Activated T-helper 17 cell treated with anti-CD3 and anti-CD28 coated beads, Interleukin-2, amount 50 U/mL, for 72 hours (primary cell): Measurements from ENCODE around the gene RPS2. TPM values are rescaled to one million over a fixed set of nuclear protein-coding genes. Genes with fewer than 3 reads are reported as not detected.

ENCODE experiments used
- ATAC-seq: fragments of 150-1000 bp; cut with Tn5 transposase; replicated peaks from 2 replicates; pipeline ENCODE4 v1.10.0; 2021; ENCODE audit warnings: mild to moderate bottlenecking, moderate library complexity
- H3K27ac Mint-ChIP-seq: one replicate; pipeline ENCODE4 v1.8.0; 2022; ENCODE audit warnings: mixed read lengths
- H3K27me3 Mint-ChIP-seq: one replicate; pipeline ENCODE4 v1.8.0; 2022; ENCODE audit warnings: mixed read lengths
- H3K36me3 Mint-ChIP-seq: one replicate; pipeline ENCODE4 v1.8.0; 2022; ENCODE audit warnings: low read depth, mild to moderate bottlenecking, mixed read lengths
- H3K4me1 Mint-ChIP-seq: one replicate; pipeline ENCODE4 v1.8.0; 2022; ENCODE audit warnings: mixed read lengths
- H3K4me3 Mint-ChIP-seq: one replicate; pipeline ENCODE4 v1.8.0; 2022; ENCODE audit warnings: mild to moderate bottlenecking, mixed read lengths
- H3K9me3 Mint-ChIP-seq: one replicate; pipeline ENCODE4 v1.8.0; 2022; ENCODE audit warnings: mixed read lengths
- total RNA-seq, 2 donors: library from RNA; stranded (reverse); gene quantifications; one replicate each; pipeline ENCODE4 v1.2.3, GENCODE V29; 2022

Gene RPS2
- total RNA-seq, 2 donors from 2014 or later: 4,570 to 4,579 TPM

- H3K27ac Mint-ChIP-seq: no peak overlapping the region
- H3K9me3 Mint-ChIP-seq: no peaks in the 10 kb centered on the region
- H3K36me3 Mint-ChIP-seq: peaks cover 37% of the 10 kb centered on the region
- H3K27me3 Mint-ChIP-seq: peaks cover 8% of the 10 kb centered on the region
- H3K4me1 Mint-ChIP-seq: no peaks in the 10 kb centered on the region
- ATAC-seq: no peak
- no peak overlapping the region for H3K4me3 Mint-ChIP-seq
These were observed 15.6 kb upstream of the RPS2 start for GRCh38 chr16:1980030-1980769.

GRCh38 chr16:1979271-1980029 is 14.8 kb upstream of the RPS2 start:
- ATAC-seq: no peak
- H3K9me3 Mint-ChIP-seq: no peaks in the 10 kb centered on the region
- peaks cover 45% of the 10 kb centered on the region for H3K36me3 Mint-ChIP-seq
- no peak overlapping the region for H3K4me3 Mint-ChIP-seq
- H3K27ac Mint-ChIP-seq: no peak overlapping the region
- H3K4me1 Mint-ChIP-seq: no peaks in the 10 kb centered on the region
- H3K27me3 Mint-ChIP-seq: peaks cover 8% of the 10 kb centered on the region

GRCh38 chr16:1978476-1979120 is 14.0 kb upstream of the RPS2 start:
- H3K4me1 Mint-ChIP-seq: no peaks in the 10 kb centered on the region
- no peak overlapping the region for H3K4me3 Mint-ChIP-seq
- no peak overlapping the region for H3K27ac Mint-ChIP-seq
- H3K36me3 Mint-ChIP-seq: peaks cover 45% of the 10 kb centered on the region
- H3K9me3 Mint-ChIP-seq: no peaks in the 10 kb centered on the region
- peaks cover 8% of the 10 kb centered on the region for H3K27me3 Mint-ChIP-seq
- no peak for ATAC-seq

GRCh38 chr16:1977875-1978268 is 13.2 kb upstream of the RPS2 start:
- peaks cover 48% of the 10 kb centered on the region for H3K36me3 Mint-ChIP-seq
- H3K27ac Mint-ChIP-seq: no peak overlapping the region
- ATAC-seq: no peak
- peaks cover 2% of the 10 kb centered on the region for H3K4me1 Mint-ChIP-seq
- H3K27me3 Mint-ChIP-seq: peaks cover 4% of the 10 kb centered on the region
- H3K4me3 Mint-ChIP-seq: no peak overlapping the region
- no peaks in the 10 kb centered on the region for H3K9me3 Mint-ChIP-seq

GRCh38 chr16:1976951-1977874 is 12.6 kb upstream of the RPS2 start:
- peaks cover 5% of the 10 kb centered on the region for H3K4me1 Mint-ChIP-seq
- no peaks in the 10 kb centered on the region for H3K9me3 Mint-ChIP-seq
- H3K27ac Mint-ChIP-seq: no peak overlapping the region
- no peak overlapping the region for H3K4me3 Mint-ChIP-seq
- peaks cover 3% of the 10 kb centered on the region for H3K27me3 Mint-ChIP-seq
- H3K36me3 Mint-ChIP-seq: peaks cover 52% of the 10 kb centered on the region
- no peak for ATAC-seq

- Mint-ChIP-seq H3K4me3 (no peak overlapping the region), H3K4me1 (peaks cover 13% of the 10 kb centered on the region), H3K36me3 (peaks cover 61% of the 10 kb centered on the region), H3K27me3 (no peaks in the 10 kb centered on the region), H3K27ac (no peak overlapping the region), H3K9me3 (no peaks in the 10 kb centered on the region)
- no peak for ATAC-seq
These were observed 11.5 kb upstream of the RPS2 start for GRCh38 chr16:1976216-1976520.

GRCh38 chr16:1975432-1976215 is 11.0 kb upstream of the RPS2 start:
- no peaks in the 10 kb centered on the region for H3K9me3 Mint-ChIP-seq
- peaks cover 61% of the 10 kb centered on the region for H3K36me3 Mint-ChIP-seq

GRCh38 chr16:1974157-1975070 is 9.8 kb upstream of the RPS2 start:
- no peak overlapping the region for H3K27ac Mint-ChIP-seq
- H3K4me3 Mint-ChIP-seq: no peak overlapping the region

More at GRCh38 chr16:1975432-1976215, 11.0 kb upstream of the RPS2 start:
- H3K4me3 Mint-ChIP-seq: no peak overlapping the region
- peaks cover 17% of the 10 kb centered on the region for H3K4me1 Mint-ChIP-seq
- no peak overlapping the region for H3K27ac Mint-ChIP-seq
- H3K27me3 Mint-ChIP-seq: no peaks in the 10 kb centered on the region
- no peak for ATAC-seq

GRCh38 chr16:1973461-1974156 is 9.0 kb upstream of the RPS2 start:
- Mint-ChIP-seq H3K27me3 (no peaks in the 10 kb centered on the region), H3K27ac (no peak overlapping the region), H3K9me3 (no peaks in the 10 kb centered on the region), H3K4me3 (peak overlapping the region; percentile 100), H3K4me1 (peaks cover 17% of the 10 kb centered on the region), H3K36me3 (peaks cover 57% of the 10 kb centered on the region)
- no peak for ATAC-seq

More at GRCh38 chr16:1974157-1975070, 9.8 kb upstream of the RPS2 start:
- Mint-ChIP-seq H3K27me3 (no peaks in the 10 kb centered on the region), H3K36me3 (peaks cover 61% of the 10 kb centered on the region), H3K9me3 (no peaks in the 10 kb centered on the region), H3K4me1 (peaks cover 17% of the 10 kb centered on the region)
- no peak for ATAC-seq

GRCh38 chr16:1972490-1972877 is 7.9 kb upstream of the RPS2 start:
- H3K36me3 Mint-ChIP-seq: peaks cover 49% of the 10 kb centered on the region
- H3K27ac Mint-ChIP-seq: peak overlapping the region; percentile 83
- H3K27me3 Mint-ChIP-seq: no peaks in the 10 kb centered on the region
- peak overlapping the region; percentile 100 for H3K4me3 Mint-ChIP-seq
- H3K9me3 Mint-ChIP-seq: no peaks in the 10 kb centered on the region
- ATAC-seq: no peak
- H3K4me1 Mint-ChIP-seq: peaks cover 17% of the 10 kb centered on the region

GRCh38 chr16:1971796-1972489 is 7.3 kb upstream of the RPS2 start, which contains the start of gene TBL3:
Gene TBL3, plus strand, starts transcription at chr16:1972053. Its CDS starts 112 bp downstream, at chr16:1972165.
- peaks cover 48% of the 10 kb centered on the region for H3K36me3 Mint-ChIP-seq
- H3K4me1 Mint-ChIP-seq: peaks cover 17% of the 10 kb centered on the region
- H3K4me3 Mint-ChIP-seq: peak within 1 kb of the TSS; percentile 100
- no peaks in the 10 kb centered on the region for H3K27me3 Mint-ChIP-seq
- ATAC-seq: peak; percentile 98
- H3K27ac Mint-ChIP-seq: peak within 1 kb of the TSS; percentile 100
- H3K9me3 Mint-ChIP-seq: no peaks in the 10 kb centered on the region
